Astrocyte of the cerebellum (primary cell): Measurements from ENCODE around the gene PHF20.

ENCODE experiments used
- DNase-seq: peaks from one replicate; pipeline ENCODE4 v3.0.0-alpha.2; 2011; ENCODE audit warnings: low read depth
- H3K4me3 ChIP-seq: 2 replicates; pipeline ENCODE4 v1.5.1; 2011; ENCODE audit warnings: mild to moderate bottlenecking, low read depth, low read length, moderate library complexity
- in situ Hi-C: cut with HindIII; loops from 2 replicates; pipeline ENCODE4 v1.10.0; 2017; ENCODE audit warnings: low sequenced_read_pairs
- TF ChIP-seq, protein P1 (sequence below): IDR thresholded peaks from 2 replicates; pipeline ENCODE4 v1.5.1; 2012; ENCODE audit warnings: low read length, low read depth, moderate library complexity, mild to moderate bottlenecking; ENCODE audit errors: missing control alignments

Gene PHF20

DNA sequence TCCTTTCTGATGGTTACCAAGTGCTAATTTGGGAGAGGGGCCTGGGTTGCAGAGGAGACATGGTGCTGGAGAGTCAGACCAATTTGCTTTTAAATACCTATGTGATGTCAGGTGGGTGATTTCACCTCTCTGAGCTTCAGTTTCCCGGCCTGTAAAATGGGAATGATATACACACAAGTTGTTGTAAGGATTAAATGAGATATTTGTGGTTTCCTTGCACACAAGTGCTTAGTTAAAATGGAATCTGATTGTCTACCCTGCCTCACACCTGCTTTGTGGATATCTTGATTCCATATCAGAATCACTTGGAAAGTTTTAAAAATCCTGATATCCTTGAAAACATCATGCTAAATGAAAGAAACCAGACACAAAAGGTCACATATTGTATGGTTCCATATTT lies 138.0 kb downstream of the PHF20 start:
- in situ Hi-C loops, result no loop called here
- DNase-seq, result no peak
- no peak overlapping the region for H3K4me3 ChIP-seq
- TF ChIP-seq, protein P1, sequence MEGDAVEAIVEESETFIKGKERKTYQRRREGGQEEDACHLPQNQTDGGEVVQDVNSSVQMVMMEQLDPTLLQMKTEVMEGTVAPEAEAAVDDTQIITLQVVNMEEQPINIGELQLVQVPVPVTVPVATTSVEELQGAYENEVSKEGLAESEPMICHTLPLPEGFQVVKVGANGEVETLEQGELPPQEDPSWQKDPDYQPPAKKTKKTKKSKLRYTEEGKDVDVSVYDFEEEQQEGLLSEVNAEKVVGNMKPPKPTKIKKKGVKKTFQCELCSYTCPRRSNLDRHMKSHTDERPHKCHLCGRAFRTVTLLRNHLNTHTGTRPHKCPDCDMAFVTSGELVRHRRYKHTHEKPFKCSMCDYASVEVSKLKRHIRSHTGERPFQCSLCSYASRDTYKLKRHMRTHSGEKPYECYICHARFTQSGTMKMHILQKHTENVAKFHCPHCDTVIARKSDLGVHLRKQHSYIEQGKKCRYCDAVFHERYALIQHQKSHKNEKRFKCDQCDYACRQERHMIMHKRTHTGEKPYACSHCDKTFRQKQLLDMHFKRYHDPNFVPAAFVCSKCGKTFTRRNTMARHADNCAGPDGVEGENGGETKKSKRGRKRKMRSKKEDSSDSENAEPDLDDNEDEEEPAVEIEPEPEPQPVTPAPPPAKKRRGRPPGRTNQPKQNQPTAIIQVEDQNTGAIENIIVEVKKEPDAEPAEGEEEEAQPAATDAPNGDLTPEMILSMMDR, result no peak

GRCh38 chr20:35910254-35910653 lies 138.4 kb downstream of the PHF20 start:
- no peak for DNase-seq
- TF ChIP-seq, protein P1, result no peak
- H3K4me3 ChIP-seq, result no peak overlapping the region
- in situ Hi-C loops, result no loop called here

- in situ Hi-C loops, result no loop called here
- DNase-seq, result no peak
- TF ChIP-seq, protein P1, result no peak
- no peak overlapping the region for H3K4me3 ChIP-seq
Observed at GRCh38 chr20:35912881-35913280, 141.1 kb downstream of the PHF20 start.

- no peak for DNase-seq
- no peak overlapping the region for H3K4me3 ChIP-seq
- TF ChIP-seq, protein P1, result no peak
- in situ Hi-C loops, result no loop called here
Observed at GRCh38 chr20:35917077-35917476, 145.3 kb downstream of the PHF20 start.

DNA sequence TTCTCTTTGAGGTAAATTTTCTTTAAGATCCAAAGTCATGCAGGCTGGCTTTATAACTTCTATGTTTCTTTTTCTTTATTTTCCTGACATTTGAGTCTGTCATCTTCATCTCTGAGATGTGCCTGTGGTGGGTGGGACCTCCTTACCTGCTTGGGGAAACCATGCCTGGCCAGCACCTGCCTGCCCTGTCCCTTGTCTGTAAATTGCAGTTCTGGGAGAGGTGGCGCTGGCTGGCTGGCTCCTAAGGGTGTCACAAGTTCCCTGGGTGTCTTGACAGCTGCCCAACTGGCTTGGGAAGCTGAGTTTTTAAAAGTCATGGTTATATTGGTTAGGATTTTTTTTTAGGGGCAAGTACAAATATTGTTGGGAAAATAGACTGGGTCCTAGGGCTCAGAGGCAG lies 146.2 kb downstream of the PHF20 start:
- DNase-seq, result no peak
- TF ChIP-seq, protein P1, result no peak
- in situ Hi-C loops, result no loop called here
- H3K4me3 ChIP-seq, result no peak overlapping the region

- DNase-seq, result no peak
- TF ChIP-seq, protein P1, result no peak
- H3K4me3 ChIP-seq, result no peak overlapping the region
- in situ Hi-C loops, result no loop called here
Observed at GRCh38 chr20:35920523-35920922, 148.7 kb downstream of the PHF20 start.

DNA sequence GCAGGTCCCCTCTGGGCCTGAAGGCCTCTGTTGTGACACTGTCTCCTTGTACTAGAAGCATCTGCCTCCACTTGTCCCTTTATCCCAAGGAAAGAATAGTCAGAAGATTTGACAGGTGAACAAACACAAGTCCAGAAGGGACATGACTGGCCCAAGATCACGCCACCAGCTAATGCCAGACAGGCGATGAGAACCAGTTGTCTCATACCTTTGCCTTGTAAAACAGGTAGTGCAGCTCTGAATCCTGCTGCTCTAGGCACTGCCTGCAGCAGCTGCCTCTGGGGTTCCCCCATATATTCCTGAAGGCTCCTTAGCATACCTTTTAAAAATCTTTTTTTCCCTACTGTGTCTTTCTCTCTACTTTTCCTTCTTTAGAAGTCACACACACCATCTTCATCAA lies 157.5 kb downstream of the PHF20 start:
- TF ChIP-seq, protein P1, result no peak
- no peak for DNase-seq
- in situ Hi-C loops, result no loop called here
- H3K4me3 ChIP-seq, result no peak overlapping the region
